Ovary (tissue), 9 donors: Measurements from ENCODE around the gene NBDY. TPM values are rescaled to one million over a fixed set of nuclear protein-coding genes. Genes with fewer than 3 reads are reported as not detected.

Experiments
- DNase-seq, 5 donors: peaks; one replicate each; pipeline ENCODE4 v3.0.0-alpha.2; 2019 to 2020
- H3K27ac ChIP-seq, 2 donors: fragments of 200-600 bp; one replicate each; pipeline versions ENCODE4 v1.5.1 to v1.8.0; 2019 to 2022
- H3K27me3 ChIP-seq: fragments of 200-600 bp; one replicate; pipeline ENCODE4 v1.8.0; 2022
- H3K36me3 ChIP-seq: fragments of 200-600 bp; sonication (generic); one replicate; pipeline ENCODE4 v1.5.1; 2019
- H3K4me1 ChIP-seq: one replicate; pipeline ENCODE4 v1.8.1; 2013; ENCODE audit warnings: mild to moderate bottlenecking, moderate library complexity; ENCODE audit not compliant: insufficient read depth
- H3K4me3 ChIP-seq: fragments of 200-600 bp; sonication (generic); one replicate; pipeline ENCODE4 v1.5.1; 2017
- H3K9me3 ChIP-seq, 2 donors: fragments of 200-600 bp in 1 of 2; sonication (generic) in 1 of 2; one replicate each; pipeline versions ENCODE4 v1.5.1 to v1.8.1; 2013 to 2019; ENCODE audit warnings: mild to moderate bottlenecking in 1 of 2, moderate library complexity in 1 of 2
- CTCF ChIP-seq, 3 donors: fragments of 450-650 bp in 2 of 3; fragments of 200-600 bp in 1 of 3; IDR thresholded peaks; one replicate each; pipeline versions ENCODE4 v1.5.1 to v1.8.0; 2016 to 2022; ENCODE audit warnings: antibody characterized with exemption in 3 of 3, mild to moderate bottlenecking in 1 of 3
- EP300 ChIP-seq: sonication (generic); formaldehyde crosslinking; IDR thresholded peaks from one replicate; pipeline ENCODE4 v1.6.1; 2017; ENCODE audit warnings: antibody characterized with exemption
- POLR2A ChIP-seq: fragments of 450-650 bp; IDR thresholded peaks from one replicate; pipeline ENCODE4 v1.6.1; 2017; ENCODE audit warnings: antibody characterized with exemption, mild to moderate bottlenecking, moderate library complexity
- WGBS, 3 donors: extraction: QIAGEN DNeasy Blood & Tissue Kit in 1 of 3; methylation state at CpG; one replicate each; pipeline versions ENCODE4 v1.1.5 to v1.1.7; 2013 to 2017; 5-methylcytosine and 5-hydroxymethylcytosine counted together
- intact Hi-C, 4 donors: fragments of 100-400 bp; cut with DNase I; formaldehyde crosslinking; loops; one replicate each; pipeline versions ENCODE4 v1.11.0 to v1.15.1; 2022 to 2023
- polyA plus RNA-seq, 2 donors: library from polyadenylated mRNA; stranded (reverse); fragments of 200-250 nt in 1 of 2; fragments of 350-450 nt in 1 of 2; fragmentation: Illumina TruSeq in 1 of 2; extraction: RNeasy Lipid Tissue Mini Kit (QIAGEN cat#74804) in 1 of 2; gene quantifications; one replicate each; pipeline ENCODE4 v1.2.3, GENCODE V29; 2013 to 2014
- total RNA-seq, 7 donors: library from RNA; depleted of rRNA in 2 of 7; stranded (reverse); fragments of >200 nt in 2 of 7; fragmentation: NEBNext Ultra II Directional in 3 of 7; extraction: Animal tissue kit (Norgen Biotek cat#: 25700) in 3 of 7; gene quantifications; one replicate each; pipeline versions ENCODE4 v1.1.0 to v1.2.4, GENCODE V29; 2016 to 2023
- donor health status: DM: no; HTN: no; CAD: no; lungs with moderate emphysema.
- donor health status: DM: no; HTN: no; CAD: no.
- donor health status: Bipolar disorder and iron deficiency.
- donor health status: DM: yes; HTN: yes; CAD: no.
- donor health status: DM: no; HTN: no; CAD: no.
- donor health status: DM: yes; HTN: yes; CAD: no.

NBDY gene
- total and polyA plus RNA-seq, 9 donors: 11.9 to 60.9 (median 35.1) TPM

GRCh38 chrX:56782352-56782751, 53.3 kb downstream of the NBDY start:
- Histone ChIP-seq H3K9me3 (no peaks in the 10 kb centered on the region), H3K27me3 (no peaks in the 10 kb centered on the region), H3K27ac (peak overlapping the region in 1 of 2 donors; percentile 84), H3K4me3 (no peak overlapping the region), H3K36me3 (no peaks in the 10 kb centered on the region), H3K4me1 (peaks cover 1% of the 10 kb centered on the region)
- TF ChIP-seq POLR2A: no peak
- TF ChIP-seq CTCF (IDR thresholded peaks at IDR 0.05): no peak
- TF ChIP-seq EP300: no peak
- no peak for DNase-seq
- intact Hi-C loops: no loop called here
- 41 to 57% (median 48%) methylated on average over 2 of the region's 2 CpGs for WGBS, 3 donors

- H3K9me3 ChIP-seq: no peaks in the 10 kb centered on the region
- TF ChIP-seq EP300: no peak
- TF ChIP-seq CTCF (IDR thresholded peaks at IDR 0.05): no peak
- no peak for TF ChIP-seq POLR2A
- H3K27me3 ChIP-seq: no peaks in the 10 kb centered on the region
- H3K4me3 ChIP-seq: peak overlapping the region; percentile 25
- WGBS, 3 donors: 57 to 60% (median 59%) methylated on average over 17 of the region's 17 CpGs
- peak in 2 of 5 donors; percentile 47 to 65 for DNase-seq
- H3K4me1 ChIP-seq: peaks cover 1% of the 10 kb centered on the region
- no peaks in the 10 kb centered on the region for H3K36me3 ChIP-seq
- peak overlapping the region; percentile 60 to 84 for H3K27ac ChIP-seq
- intact Hi-C loops: no loop called here
Measured at GRCh38 chrX:56782791-56783449, 53.9 kb downstream of the NBDY start.

- Histone ChIP-seq H3K4me3 (peak overlapping the region; percentile 25), H3K36me3 (no peaks in the 10 kb centered on the region), H3K9me3 (no peaks in the 10 kb centered on the region), H3K27me3 (no peaks in the 10 kb centered on the region), H3K27ac (peak overlapping the region; percentile 60 to 84), H3K4me1 (peaks cover 1% of the 10 kb centered on the region)
- 46 to 54% (median 51%) methylated on average over 12 of the region's 12 CpGs for WGBS, 3 donors
- no peak for TF ChIP-seq EP300
- no peak for TF ChIP-seq POLR2A
- peak in 2 of 3 donors; percentile 43 to 44 for TF ChIP-seq CTCF (IDR thresholded peaks at IDR 0.05)
- intact Hi-C loops: no loop called here
- peak; percentile 83 to 90 (median 89) for DNase-seq
Measured at GRCh38 chrX:56783450-56783831, 54.4 kb downstream of the NBDY start.

GRCh38 chrX:56783996-56784620, 55.1 kb downstream of the NBDY start:
- DNase-seq: peak in 2 of 5 donors; percentile 17 to 36
- H3K9me3 ChIP-seq: no peaks in the 10 kb centered on the region
- H3K4me3 ChIP-seq: no peak overlapping the region
- H3K27me3 ChIP-seq: no peaks in the 10 kb centered on the region
- no peak for TF ChIP-seq CTCF (IDR thresholded peaks at IDR 0.05)
- TF ChIP-seq EP300: no peak
- TF ChIP-seq POLR2A: no peak
- peaks cover 1% of the 10 kb centered on the region for H3K4me1 ChIP-seq
- no peak overlapping the region for H3K27ac ChIP-seq
- intact Hi-C loops: no loop called here
- WGBS, 3 donors: 84 to 85% (median 84%) methylated on average over 9 of the region's 9 CpGs
- H3K36me3 ChIP-seq: no peaks in the 10 kb centered on the region
